Neuronal stem cell (in vitro differentiated cells): ENCODE results near the gene MBOAT7.

Source experiments
- DNase-seq: peaks from one replicate; pipeline ENCODE4 v3.0.0-alpha.2; 2013; ENCODE audit warnings: low spot score
- H2AFZ ChIP-seq: one replicate; pipeline ENCODE4 v1.6.1; 2013; ENCODE audit warnings: mild to moderate bottlenecking, low read length, inconsistent platforms
- H2AK5ac ChIP-seq: 2 replicates; pipeline ENCODE4 v1.6.1; 2013; ENCODE audit warnings: low read depth, mild to moderate bottlenecking, inconsistent platforms, low read length, moderate library complexity, mixed read lengths
- H2BK120ac ChIP-seq: 2 replicates; pipeline ENCODE4 v1.6.1; 2013; ENCODE audit warnings: low read depth, mild to moderate bottlenecking, inconsistent platforms, low read length, moderate library complexity, mixed read lengths
- H2BK12ac ChIP-seq: one replicate; pipeline ENCODE4 v1.6.1; 2013; ENCODE audit warnings: low read length, inconsistent platforms
- H2BK15ac ChIP-seq: 2 replicates; pipeline ENCODE4 v1.6.1; 2013; ENCODE audit warnings: mild to moderate bottlenecking, low read length, inconsistent platforms, mixed read lengths
- H2BK5ac ChIP-seq: one replicate; pipeline ENCODE4 v1.6.1; 2013; ENCODE audit warnings: inconsistent platforms, mild to moderate bottlenecking, low read length, moderate library complexity
- H3K14ac ChIP-seq: one replicate; pipeline ENCODE4 v1.6.1; 2013; ENCODE audit warnings: low read length, inconsistent platforms
- H3K18ac ChIP-seq: 2 replicates; pipeline ENCODE4 v1.6.1; 2013; ENCODE audit warnings: low read length, inconsistent platforms
- H3K23ac ChIP-seq: 2 replicates; pipeline ENCODE4 v1.6.1; 2013; ENCODE audit warnings: low read depth, mild to moderate bottlenecking, mixed read lengths, low read length, inconsistent platforms; ENCODE audit not compliant: poor library complexity
- H3K27ac ChIP-seq: replicated peaks from 3 replicates; pipeline ENCODE4 v1.5.1; 2013; ENCODE audit warnings: low read length, inconsistent platforms
- H3K27me3 ChIP-seq, 3 experiments: 2 replicates each; pipeline ENCODE4 v1.6.1; 2013; ENCODE audit warnings: low read length in 3 of 3, mild to moderate bottlenecking in 2 of 3, inconsistent platforms in 1 of 3, low read depth in 1 of 3, mixed read lengths in 1 of 3, moderate library complexity in 1 of 3; ENCODE audit not compliant: control insufficient read depth in 3 of 3, insufficient read depth in 3 of 3
- H3K36me3 ChIP-seq, 2 donors: replicated peaks in 1 of 2; 2 replicates each; pipeline ENCODE4 v1.6.1; 2013; ENCODE audit warnings: low read length in 2 of 2; ENCODE audit not compliant: control insufficient read depth in 2 of 2, insufficient read depth in 2 of 2
- H3K4ac ChIP-seq: 2 replicates; pipeline ENCODE4 v1.6.1; 2013; ENCODE audit warnings: inconsistent platforms, mild to moderate bottlenecking, low read length, moderate library complexity
- H3K4me1 ChIP-seq, 2 donors: 1 replicate in 1 of 2; 2 replicates in 1 of 2; pipeline ENCODE4 v1.6.1; 2013; ENCODE audit warnings: low read length in 2 of 2, low read depth in 1 of 2; ENCODE audit not compliant: control insufficient read depth in 2 of 2, insufficient read depth in 1 of 2
- H3K4me2 ChIP-seq: one replicate; pipeline ENCODE4 v1.6.1; 2013; ENCODE audit warnings: mild to moderate bottlenecking, low read length, inconsistent platforms; ENCODE audit not compliant: insufficient read depth, poor library complexity, severe bottlenecking
- H3K4me3 ChIP-seq, 2 donors: 2 replicates each; pipeline ENCODE4 v1.5.1; 2013; ENCODE audit warnings: low read length in 2 of 2, mild to moderate bottlenecking in 2 of 2, inconsistent platforms in 1 of 2, moderate library complexity in 1 of 2
- H3K79me1 ChIP-seq: one replicate; pipeline ENCODE4 v1.6.1; 2013; ENCODE audit warnings: low read depth, mild to moderate bottlenecking, inconsistent platforms, low read length, moderate library complexity
- H3K9ac ChIP-seq: one replicate; pipeline ENCODE4 v1.6.1; 2013; ENCODE audit warnings: mild to moderate bottlenecking, low read depth, low read length, inconsistent platforms; ENCODE audit not compliant: poor library complexity
- H3K9me3 ChIP-seq, 2 donors: replicated peaks in 1 of 2; 2 replicates each; pipeline versions ENCODE3 to v1.6.1; 2013; ENCODE audit warnings: low read length in 2 of 2, mild to moderate bottlenecking in 2 of 2, inconsistent platforms in 1 of 2, low read depth in 1 of 2, mixed read lengths in 1 of 2, moderate library complexity in 1 of 2; ENCODE audit not compliant: control insufficient read depth in 2 of 2, insufficient read depth in 1 of 2
- H4K8ac ChIP-seq: one replicate; pipeline ENCODE4 v1.6.1; 2013; ENCODE audit warnings: low read depth, mild to moderate bottlenecking, inconsistent platforms, low read length, moderate library complexity
- H4K91ac ChIP-seq: one replicate; pipeline ENCODE4 v1.6.1; 2013; ENCODE audit warnings: low read length, low read depth, mild to moderate bottlenecking, inconsistent platforms; ENCODE audit not compliant: poor library complexity
- WGBS, 2 donors: extraction: QIAGEN DNeasy Blood & Tissue Kit; methylation state at CpG; one replicate each; pipeline ENCODE4 v1.1.7; 2013; ENCODE audit warnings: missing lambda C conversion rate in 2 of 2, mixed read lengths in 1 of 2; ENCODE audit not compliant: insufficient read length in 2 of 2, insufficient replicate concordance in 1 of 2; ENCODE audit errors: extremely low coverage in 2 of 2; 5-methylcytosine and 5-hydroxymethylcytosine counted together

MBOAT7 gene

GRCh38 chr19:54162241-54162805 is 27.1 kb downstream of the MBOAT7 start:
- H3K27ac ChIP-seq, result no peak overlapping the region
- DNase-seq, result no peak
- H3K9ac ChIP-seq, result no peak overlapping the region
- H3K36me3 ChIP-seq, result peaks cover 6 to 15% of the 10 kb centered on the region in 2 donors
- no peak overlapping the region for H2BK15ac ChIP-seq
- H3K9me3 ChIP-seq, result peaks cover 14 to 20% of the 10 kb centered on the region in 2 donors
- no peak overlapping the region for H2AK5ac ChIP-seq
- no peaks in the 10 kb centered on the region for H3K79me1 ChIP-seq
- H3K4ac ChIP-seq, result no peak overlapping the region
- H4K91ac ChIP-seq, result no peak overlapping the region
- H3K4me1 ChIP-seq, result peaks cover 12 to 14% of the 10 kb centered on the region in 2 donors
- no peak overlapping the region for H3K14ac ChIP-seq
- no peak overlapping the region for H3K23ac ChIP-seq
- no peak overlapping the region for H3K4me3 ChIP-seq
- H3K27me3 ChIP-seq, result peaks cover 0 to 3% (median 0%) of the 10 kb centered on the region in 3 experiments
- no peak overlapping the region for H2BK5ac ChIP-seq
- H4K8ac ChIP-seq, result no peak overlapping the region
- H2AFZ ChIP-seq, result no peak overlapping the region
- H3K18ac ChIP-seq, result no peak overlapping the region
- H3K4me2 ChIP-seq, result peak overlapping the region; percentile 18
- no CpG with 5 or more reads among the region's 35 CpGs for WGBS, 2 donors
- H2BK120ac ChIP-seq, result no peak overlapping the region
- no peak overlapping the region for H2BK12ac ChIP-seq

DNA sequence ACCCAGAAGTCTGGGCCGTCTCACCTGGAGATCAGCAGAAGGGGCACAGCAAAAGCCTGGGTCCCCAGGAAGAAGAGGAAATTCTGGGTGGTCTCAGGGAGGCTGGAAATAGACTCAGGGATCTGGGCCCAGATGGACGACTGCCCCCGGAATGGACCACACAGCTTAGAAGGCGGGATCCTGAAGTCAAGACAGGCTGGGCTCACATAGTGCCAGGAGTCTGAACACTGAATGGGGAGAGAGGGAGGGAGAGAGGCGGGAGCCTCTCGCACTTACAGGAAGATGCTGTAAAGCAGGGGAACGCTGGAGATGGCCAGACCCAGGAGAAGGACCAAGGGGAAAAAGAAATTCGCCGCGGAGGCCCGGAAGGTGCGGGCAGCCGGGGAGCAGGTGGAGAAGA is 28.5 kb downstream of the MBOAT7 start:
- no peak overlapping the region for H2BK5ac ChIP-seq
- H4K8ac ChIP-seq, result no peak overlapping the region
- H2BK12ac ChIP-seq, result no peak overlapping the region
- H2BK120ac ChIP-seq, result no peak overlapping the region
- no peak overlapping the region for H3K4ac ChIP-seq
- WGBS, 2 donors, result no CpG with 5 or more reads among the region's 13 CpGs
- H3K4me1 ChIP-seq, result peaks cover 12 to 14% of the 10 kb centered on the region in 2 donors
- no peak overlapping the region for H2BK15ac ChIP-seq
- no peaks in the 10 kb centered on the region for H3K79me1 ChIP-seq
- no peak overlapping the region for H3K9ac ChIP-seq
- peaks cover 17 to 29% of the 10 kb centered on the region in 2 donors for H3K36me3 ChIP-seq
- peak overlapping the region; percentile 62 to 79 for H3K4me3 ChIP-seq
- DNase-seq, result no peak
- peak overlapping the region; percentile 91 for H2AFZ ChIP-seq
- H3K18ac ChIP-seq, result no peak overlapping the region
- no peak overlapping the region for H3K27ac ChIP-seq
- H3K14ac ChIP-seq, result no peak overlapping the region
- peak overlapping the region; percentile 58 for H2AK5ac ChIP-seq
- peaks cover 0 to 3% (median 0%) of the 10 kb centered on the region in 3 experiments for H3K27me3 ChIP-seq
- H3K23ac ChIP-seq, result peak overlapping the region; percentile 13
- H4K91ac ChIP-seq, result no peak overlapping the region
- peaks cover 14 to 20% of the 10 kb centered on the region in 2 donors for H3K9me3 ChIP-seq
- H3K4me2 ChIP-seq, result peak overlapping the region; percentile 85

- peak overlapping the region; percentile 51 for H3K27ac ChIP-seq
- H3K4me3 ChIP-seq, result peak overlapping the region; percentile 62 to 79
- DNase-seq, result no peak
- H2BK15ac ChIP-seq, result peak overlapping the region; percentile 10
- peak overlapping the region; percentile 74 for H3K18ac ChIP-seq
- no peak overlapping the region for H3K14ac ChIP-seq
- H4K8ac ChIP-seq, result no peak overlapping the region
- no CpG with 5 or more reads among the region's 28 CpGs for WGBS, 2 donors
- H3K36me3 ChIP-seq, result peaks cover 18 to 34% of the 10 kb centered on the region in 2 donors
- peaks cover 12 to 14% of the 10 kb centered on the region in 2 donors for H3K4me1 ChIP-seq
- H2BK120ac ChIP-seq, result no peak overlapping the region
- peaks cover 12 to 20% of the 10 kb centered on the region in 2 donors for H3K9me3 ChIP-seq
- no peak overlapping the region for H2BK12ac ChIP-seq
- peak overlapping the region; percentile 58 for H2AK5ac ChIP-seq
- H3K27me3 ChIP-seq, result peaks cover 0 to 3% (median 0%) of the 10 kb centered on the region in 3 experiments
- peak overlapping the region; percentile 85 for H3K4me2 ChIP-seq
- no peaks in the 10 kb centered on the region for H3K79me1 ChIP-seq
- no peak overlapping the region for H2BK5ac ChIP-seq
- peak overlapping the region; percentile 86 for H3K9ac ChIP-seq
- H3K4ac ChIP-seq, result no peak overlapping the region
- peak overlapping the region; percentile 91 for H2AFZ ChIP-seq
- no peak overlapping the region for H4K91ac ChIP-seq
- H3K23ac ChIP-seq, result peak overlapping the region; percentile 13
Observed at GRCh38 chr19:54160182-54160811, 29.1 kb downstream of the MBOAT7 start.
